ENCODE results near the gene PCK2.

GRCh38 chr14:24064091-24064795, 29.9 kb upstream of the PCK2 start:
- TF ChIP-seq EZH2 (IDR thresholded peaks at IDR 0.05; ENCODE audit: borderline replicate concordance) (no peak), CTCF (IDR thresholded peaks at IDR 0.05; ENCODE audit: poor library complexity) (no peak), EZH2phosphoT487 (IDR thresholded peaks at IDR 0.05; ENCODE audit: low read depth, severe bottlenecking, unreplicated experiment) (no peak)
